A673 (cell line): Measurements from ENCODE around the gene TMEM132C. TPM values are rescaled to one million over a fixed set of nuclear protein-coding genes. Genes with fewer than 3 reads are reported as not detected.

ENCODE experiments used
- BruUV-seq: library from RNA; stranded (reverse); fragments of 400-500 nt; replicated peaks from 2 replicates; lab custom pipeline; 2021; lab: Mats Ljungman, UMichigan
- CTCF ChIA-PET: fragments of 300-600 bp; sonication (Branson Sonifier 250); formaldehyde crosslinking; loops from one replicate; lab custom pipeline; 2022; ENCODE audit warnings: antibody characterized with exemption; lab: Charles Lee
- POLR2A ChIA-PET: fragments of 300-600 bp; sonication (Branson Sonifier 250); formaldehyde crosslinking; loops from one replicate; lab custom pipeline; 2022; ENCODE audit warnings: antibody characterized with exemption; ENCODE audit not compliant: low non-redundant PET; lab: Charles Lee
- DNase-seq: peaks from one replicate; pipeline ENCODE4 v3.0.0-alpha.2; 2015; ENCODE audit warnings: low spot score
- H3K27ac ChIP-seq: fragments of 200-600 bp; sonication (generic); 2 replicates; pipeline ENCODE4 v1.5.1; 2016; ENCODE audit warnings: mixed run types, low read depth, mild to moderate bottlenecking, mixed read lengths, antibody characterized with exemption, low read length; ENCODE audit not compliant: poor library complexity, severe bottlenecking
- H3K27me3 ChIP-seq: fragments of 200-600 bp; sonication (generic); replicated peaks from 2 replicates; pipeline ENCODE4 v1.6.1; 2017; ENCODE audit warnings: mixed run types, low read depth, mild to moderate bottlenecking, mixed read lengths, antibody characterized with exemption, low read length; ENCODE audit not compliant: insufficient read depth, poor library complexity
- H3K36me3 ChIP-seq: fragments of 200-600 bp; sonication (generic); 2 replicates; pipeline ENCODE4 v1.6.1; 2016; ENCODE audit warnings: mixed run types, mild to moderate bottlenecking, mixed read lengths, antibody characterized with exemption, low read length; ENCODE audit not compliant: insufficient read depth, poor library complexity, severe bottlenecking
- H3K4me1 ChIP-seq: fragments of 200-600 bp; sonication (generic); 2 replicates; pipeline ENCODE4 v1.6.1; 2017; ENCODE audit warnings: mixed run types, mild to moderate bottlenecking, mixed read lengths, antibody characterized with exemption, low read length; ENCODE audit not compliant: insufficient read depth, poor library complexity, severe bottlenecking
- H3K4me3 ChIP-seq: fragments of 200-600 bp; sonication (generic); 2 replicates; pipeline ENCODE4 v1.5.1; 2016; ENCODE audit warnings: low read depth, mixed run types, mild to moderate bottlenecking, mixed read lengths, low read length; ENCODE audit not compliant: poor library complexity, severe bottlenecking
- H3K9me3 ChIP-seq: fragments of 200-600 bp; sonication (generic); 2 replicates; pipeline ENCODE4 v1.6.1; 2016; ENCODE audit warnings: mixed run types, low read depth, mild to moderate bottlenecking, mixed read lengths, antibody characterized with exemption, low read length; ENCODE audit not compliant: poor library complexity, severe bottlenecking
- CTCF ChIP-seq: fragments of 300-800, 200-600 bp; sonication (generic); conservative IDR thresholded peaks from 2 replicates; pipeline ENCODE4 v1.5.1; 2017; ENCODE audit warnings: low read depth, mild to moderate bottlenecking, antibody characterized with exemption, low read length, moderate library complexity, mixed read lengths
- EZH2 ChIP-seq: fragments of 200-600 bp; sonication (generic); IDR thresholded peaks from 2 replicates; pipeline ENCODE4 v1.6.1; 2017; ENCODE audit warnings: borderline replicate concordance, low read depth, mild to moderate bottlenecking, mixed read lengths, antibody characterized with exemption, low read length; ENCODE audit not compliant: poor library complexity, severe bottlenecking
- intact Hi-C: fragments of 100-400 bp; cut with micrococcal nuclease; formaldehyde crosslinking; loops from one replicate; pipeline ENCODE4 v1.10.0; 2022; ENCODE audit not compliant: unreplicated experiment
- total RNA-seq: library from RNA; stranded (reverse); gene quantifications from 2 replicates; pipeline ENCODE4 v1.2.3, GENCODE V29; 2021

TMEM132C gene
- total RNA-seq, 1 experiment from 2014 or later: not detected

- H3K27ac ChIP-seq: no peak overlapping the region
- CTCF ChIA-PET: no interaction called here
Observed at GRCh38 chr12:128712622-128713021, 445.7 kb downstream of the TMEM132C start.

GRCh38 chr12:128715485-128715884 is 448.5 kb downstream of the TMEM132C start:
- no peak for DNase-seq
- H3K36me3 ChIP-seq: no peaks in the 10 kb centered on the region
- no peak overlapping the region for H3K4me3 ChIP-seq
- no TSS peak for BruUV-seq
- no peaks in the 10 kb centered on the region for H3K9me3 ChIP-seq
- H3K4me1 ChIP-seq: no peaks in the 10 kb centered on the region
- peaks cover 32% of the 10 kb centered on the region for H3K27me3 ChIP-seq
- CTCF ChIA-PET: no interaction called here
- no peak overlapping the region for H3K27ac ChIP-seq
- intact Hi-C loops: no loop called here
- POLR2A ChIA-PET: no interaction called here
- TF ChIP-seq CTCF (no peak), EZH2 (no peak)

More at GRCh38 chr12:128712622-128713021, 445.7 kb downstream of the TMEM132C start:
- Histone ChIP-seq H3K4me3 (no peak overlapping the region), H3K36me3 (no peaks in the 10 kb centered on the region), H3K9me3 (no peaks in the 10 kb centered on the region), H3K27me3 (peaks cover 44% of the 10 kb centered on the region), H3K4me1 (no peaks in the 10 kb centered on the region)
- DNase-seq: no peak
- POLR2A ChIA-PET: no interaction called here
- TF ChIP-seq EZH2 (no peak), CTCF (no peak)
- intact Hi-C loops: no loop called here
- BruUV-seq: no TSS peak

GRCh38 chr12:128724468-128725046 is 457.6 kb downstream of the TMEM132C start:
- TF ChIP-seq CTCF (no peak), EZH2 (no peak)
- POLR2A ChIA-PET: no interaction called here

More at GRCh38 chr12:128724468-128725046, 457.6 kb downstream of the TMEM132C start:
- Histone ChIP-seq H3K9me3 (no peaks in the 10 kb centered on the region), H3K27me3 (peaks cover 21% of the 10 kb centered on the region), H3K4me3 (no peak overlapping the region), H3K36me3 (no peaks in the 10 kb centered on the region), H3K4me1 (no peaks in the 10 kb centered on the region), H3K27ac (no peak overlapping the region)
- intact Hi-C loops: no loop called here
- DNase-seq: no peak
- CTCF ChIA-PET: no interaction called here
- BruUV-seq: no TSS peak
